HCEC 1CT (cell line): ENCODE data around the gene TAAR8.
"Not testable (repeated sequence)": the region's sequence is repeated elsewhere in the genome, so short reads cannot be mapped to it uniquely, and the experiment has no call there.

Source experiments
- DNase-seq: peaks from one replicate; pipeline ENCODE4 v3.0.0-alpha.2; 2017

The TAAR8 gene

GRCh38 chr6:132552372-132552771 lies at the start of gene TAAR8:
Gene TAAR8, plus strand, starts transcription at chr6:132552672. Its CDS starts 21 bp downstream, at chr6:132552693.
- no peak for DNase-seq

GRCh38 chr6:132504757-132505156 lies 47.7 kb upstream of the TAAR8 start:
- DNase-seq: no peak

GRCh38 chr6:132505158-132505557 lies 47.3 kb upstream of the TAAR8 start:
- no peak for DNase-seq

- DNase-seq: no peak
Measured at GRCh38 chr6:132506461-132506860, 46.0 kb upstream of the TAAR8 start.

GRCh38 chr6:132506869-132507808 lies 45.3 kb upstream of the TAAR8 start:
- DNase-seq: no peak

GRCh38 chr6:132511210-132511830 lies 41.2 kb upstream of the TAAR8 start:
- peak; percentile 49 for DNase-seq

GRCh38 chr6:132511831-132512220 lies 40.6 kb upstream of the TAAR8 start:
- no peak for DNase-seq

- no peak for DNase-seq
Measured at GRCh38 chr6:132512342-132512637, 40.2 kb upstream of the TAAR8 start.

GRCh38 chr6:132512638-132513632 lies 39.5 kb upstream of the TAAR8 start, which contains the start of gene STX7:
Gene STX7, minus strand, starts transcription at chr6:132513116. Its CDS starts 9,586 bp downstream, at chr6:132503530.
- DNase-seq: peak; percentile 87

GRCh38 chr6:132513831-132514545 lies 38.5 kb upstream of the TAAR8 start:
- DNase-seq: no peak

- DNase-seq: no peak
Measured at GRCh38 chr6:132515386-132515785, 37.1 kb upstream of the TAAR8 start.

- peak; percentile 49 for DNase-seq
Measured at GRCh38 chr6:132520953-132521352, 31.5 kb upstream of the TAAR8 start.

GRCh38 chr6:132524646-132525045 lies 27.8 kb upstream of the TAAR8 start:
- no peak for DNase-seq

- DNase-seq: no peak
Measured at GRCh38 chr6:132525866-132526265, 26.6 kb upstream of the TAAR8 start.

- DNase-seq: peak; percentile 5
Measured at GRCh38 chr6:132526461-132526860, 26.0 kb upstream of the TAAR8 start.

- DNase-seq: peak; percentile 67
Measured at GRCh38 chr6:132527791-132528190, 24.7 kb upstream of the TAAR8 start.

GRCh38 chr6:132530293-132530974 lies 22.0 kb upstream of the TAAR8 start:
- DNase-seq: peak; percentile 47

- not testable (repeated sequence) for DNase-seq
Measured at GRCh38 chr6:132534546-132534945, 17.9 kb upstream of the TAAR8 start.

GRCh38 chr6:132537145-132537544 lies 15.3 kb upstream of the TAAR8 start:
- no peak for DNase-seq

GRCh38 chr6:132537977-132538376 lies 14.5 kb upstream of the TAAR8 start, which contains the start of gene TAAR9:
Gene TAAR9, plus strand, starts transcription at chr6:132538277. Its CDS starts 13 bp downstream, at chr6:132538290.
- no peak for DNase-seq

GRCh38 chr6:132544826-132545225 lies 7.6 kb upstream of the TAAR8 start:
- no peak for DNase-seq
